IMR-90 (cell line): ENCODE results near the gene PATJ. TPM values are rescaled to one million over a fixed set of nuclear protein-coding genes. Genes with fewer than 3 reads are reported as not detected.

Source experiments
- ATAC-seq: fragments of 200-7000 bp; cut with Tn5 transposase; 2 replicates; pipeline ENCODE4 v1.9.1; 2020; ENCODE audit warnings: low read depth, mild to moderate bottlenecking, moderate library complexity
- BruUV-seq: library from RNA; stranded (reverse); fragments of 400-500 nt; replicated peaks from 2 replicates; lab custom pipeline; 2021; lab: Mats Ljungman, UMichigan
- CTCF ChIA-PET: fragments of 300-600 bp; formaldehyde crosslinking; extraction: SDS; loops from one replicate; lab custom pipeline; 2021; ENCODE audit warnings: antibody characterized with exemption; lab: Yijun Ruan, JAX
- POLR2A ChIA-PET: fragments of 300-600 bp; sonication (Branson Sonifier 250); formaldehyde crosslinking; loops from one replicate; lab custom pipeline; 2022; ENCODE audit warnings: antibody characterized with exemption; ENCODE audit not compliant: unreplicated experiment; lab: Charles Lee
- DNase-seq: peaks from one replicate; pipeline ENCODE4 v3.0.0; 2013
- H2AFZ ChIP-seq: replicated peaks from 2 replicates; pipeline ENCODE3; 2013; ENCODE audit warnings: low read length, mild to moderate bottlenecking; ENCODE audit not compliant: poor library complexity
- H2AK5ac ChIP-seq: 2 replicates; pipeline ENCODE4 v1.6.1; 2013; ENCODE audit warnings: low read depth, low read length, inconsistent platforms
- H2AK9ac ChIP-seq: replicated peaks from 2 replicates; pipeline ENCODE3; 2013; ENCODE audit warnings: mild to moderate bottlenecking, low read depth, low read length, moderate library complexity; ENCODE audit not compliant: poor library complexity
- H2BK120ac ChIP-seq: 2 replicates; pipeline ENCODE4 v1.6.1; 2013; ENCODE audit warnings: low read depth, low read length, inconsistent platforms
- H2BK15ac ChIP-seq: 3 replicates; pipeline ENCODE4 v1.6.1; 2013; ENCODE audit warnings: low read depth, low read length, inconsistent platforms
- H2BK20ac ChIP-seq: 2 replicates; pipeline ENCODE4 v1.6.1; 2013; ENCODE audit warnings: low read depth, mild to moderate bottlenecking, inconsistent platforms, low read length, moderate library complexity
- H2BK5ac ChIP-seq: 2 replicates; pipeline ENCODE4 v1.6.1; 2013; ENCODE audit warnings: mild to moderate bottlenecking, low read depth, low read length, inconsistent platforms; ENCODE audit not compliant: poor library complexity, severe bottlenecking
- H3K14ac ChIP-seq: replicated peaks from 2 replicates; pipeline ENCODE4 v1.6.1; 2013; ENCODE audit warnings: low read depth, low read length, inconsistent platforms
- H3K18ac ChIP-seq: 2 replicates; pipeline ENCODE4 v1.6.1; 2013; ENCODE audit warnings: low read depth, low read length, control low read depth
- H3K23ac ChIP-seq: 2 replicates; pipeline ENCODE4 v1.6.1; 2013; ENCODE audit warnings: low read depth, low read length, inconsistent platforms
- H3K27ac ChIP-seq: 2 replicates; pipeline ENCODE4 v1.5.1; 2013; ENCODE audit warnings: mild to moderate bottlenecking, control low read depth, low read length; ENCODE audit not compliant: insufficient read depth
- H3K27me3 ChIP-seq: 2 replicates; pipeline ENCODE4 v1.6.1; 2013; ENCODE audit warnings: low read length; ENCODE audit not compliant: control insufficient read depth, insufficient read depth
- H3K36me3 ChIP-seq: 2 replicates; pipeline ENCODE4 v1.6.1; 2013; ENCODE audit warnings: low read length, mixed read lengths; ENCODE audit not compliant: control insufficient read depth, insufficient read depth
- H3K4ac ChIP-seq: 2 replicates; pipeline ENCODE4 v1.6.1; 2013; ENCODE audit warnings: low read depth, low read length, inconsistent platforms
- H3K4me1 ChIP-seq: 2 replicates; pipeline ENCODE4 v1.6.1; 2013; ENCODE audit warnings: low read length, mixed read lengths; ENCODE audit not compliant: control insufficient read depth, insufficient read depth
- H3K4me2 ChIP-seq: 2 replicates; pipeline ENCODE4 v1.6.1; 2013; ENCODE audit warnings: low read depth, mild to moderate bottlenecking, control low read depth, low read length, moderate library complexity
- H3K4me3 ChIP-seq: 2 replicates; pipeline ENCODE4 v1.5.1; 2013; ENCODE audit warnings: low read depth, mild to moderate bottlenecking, control low read depth, low read length, moderate library complexity; ENCODE audit not compliant: insufficient read depth
- H3K56ac ChIP-seq: 2 replicates; pipeline ENCODE4 v1.6.1; 2013; ENCODE audit warnings: low read length, inconsistent platforms; ENCODE audit not compliant: insufficient read depth; ENCODE audit errors: extremely low read depth
- H3K79me1 ChIP-seq, 2 experiments: 2 replicates each; pipeline ENCODE4 v1.6.1; 2013; ENCODE audit warnings: low read length in 2 of 2, inconsistent platforms in 1 of 2, low read depth in 1 of 2
- H3K9ac ChIP-seq: 2 replicates; pipeline ENCODE4 v1.6.1; 2013; ENCODE audit warnings: low read depth, low read length, control low read depth
- H3K9me1 ChIP-seq: 2 replicates; pipeline ENCODE4 v1.6.1; 2013; ENCODE audit warnings: low read length, inconsistent platforms; ENCODE audit not compliant: insufficient read depth
- H3K9me3 ChIP-seq: 2 replicates; pipeline ENCODE4 v1.6.1; 2013; ENCODE audit warnings: low read length; ENCODE audit not compliant: control insufficient read depth, insufficient read depth
- H4K20me1 ChIP-seq: 2 replicates; pipeline ENCODE4 v1.6.1; 2013; ENCODE audit warnings: low read length, inconsistent platforms; ENCODE audit not compliant: insufficient read depth
- H4K5ac ChIP-seq: 2 replicates; pipeline ENCODE4 v1.6.1; 2013; ENCODE audit warnings: mild to moderate bottlenecking, low read depth, low read length, control low read depth
- H4K8ac ChIP-seq, 2 experiments: 2 replicates each; pipeline ENCODE4 v1.6.1; 2013; ENCODE audit warnings: low read depth in 2 of 2, low read length in 2 of 2, control low read depth in 1 of 2, inconsistent platforms in 1 of 2
- H4K91ac ChIP-seq: 2 replicates; pipeline ENCODE4 v1.6.1; 2013; ENCODE audit warnings: low read depth, low read length, inconsistent platforms; ENCODE audit not compliant: insufficient read depth
- BHLHE40 ChIP-seq: fragments of 150-350 bp; IDR thresholded peaks from 2 replicates; pipeline ENCODE4 v1.6.1; 2016; ENCODE audit warnings: mild to moderate bottlenecking, low read depth, low read length
- CEBPB ChIP-seq: IDR thresholded peaks from 2 replicates; pipeline ENCODE4 v1.6.1; 2012; ENCODE audit warnings: low read depth, low read length, improper control_type of control experiment
- CHD1 ChIP-seq: IDR thresholded peaks from 2 replicates; pipeline ENCODE4 v1.6.1; 2012; ENCODE audit warnings: low read depth, low read length, improper control_type of control experiment
- NFE2L2 ChIP-seq: fragments of 150-350 bp; IDR thresholded peaks from 2 replicates; pipeline ENCODE4 v1.6.1; 2016; ENCODE audit warnings: low read depth, mild to moderate bottlenecking, low read length
- RAD21 ChIP-seq: IDR thresholded peaks from 2 replicates; pipeline ENCODE4 v1.6.1; 2012; ENCODE audit warnings: low read length, improper control_type of control experiment
- RCOR1 ChIP-seq: IDR thresholded peaks from 2 replicates; pipeline ENCODE4 v1.6.1; 2012; ENCODE audit warnings: mild to moderate bottlenecking, low read length, improper control_type of control experiment; ENCODE audit not compliant: insufficient replicate concordance
- RFX5 ChIP-seq: IDR thresholded peaks from 2 replicates; pipeline ENCODE4 v1.8.0; 2012; ENCODE audit warnings: low read depth, mild to moderate bottlenecking, low read length, moderate library complexity
- SMC3 ChIP-seq: fragments of 150-350 bp; IDR thresholded peaks from 2 replicates; pipeline ENCODE4 v1.6.1; 2016; ENCODE audit warnings: low read depth, mild to moderate bottlenecking, antibody characterized with exemption, low read length, moderate library complexity
- WGBS, 2 experiments: methylation state at CpG; one replicate each; pipeline versions ENCODE4 v1.1.5 to v1.1.7; 2013; ENCODE audit warnings: missing lambda C conversion rate in 2 of 2; ENCODE audit not compliant: insufficient read length in 1 of 2; ENCODE audit errors: extremely low coverage in 2 of 2; 5-methylcytosine and 5-hydroxymethylcytosine counted together
- dilution Hi-C: fragments of 300-500 bp; cut with HindIII; formaldehyde crosslinking; loops from one replicate; pipeline ENCODE4 v1.14.3; 2018; ENCODE audit warnings: low sequenced_read_pairs; ENCODE audit not compliant: unreplicated experiment
- in situ Hi-C: fragments of 300-500 bp; cut with MboI; formaldehyde crosslinking; loops from 3 replicates; pipeline ENCODE4 v1.14.3; 2019; ENCODE audit warnings: low sequenced_read_pairs, inconsistent platforms, mixed read lengths
- intact Hi-C: fragments of 100-400 bp; cut with micrococcal nuclease; formaldehyde crosslinking; loops from 2 replicates; pipeline ENCODE4 v1.10.0; 2022
- polyA plus RNA-seq, 3 experiments: library from polyadenylated mRNA; depleted of rRNA; stranded (reverse); fragments of >200 nt; gene quantifications; 2 replicates each; pipeline ENCODE4 v1.2.3, GENCODE V29; 2012; ENCODE audit warnings: low replicate concordance in 1 of 3
- total RNA-seq: library from RNA; depleted of rRNA; stranded (reverse); fragments of >200 nt; gene quantifications from 2 replicates; pipeline ENCODE4 v1.2.3, GENCODE V29; 2012
- TF ChIP-seq, protein P1 (sequence below): fragments of 150-350 bp; IDR thresholded peaks from 2 replicates; pipeline ENCODE4 v1.6.1; 2017; ENCODE audit warnings: mild to moderate bottlenecking, antibody characterized with exemption, low read length, low read depth
- TF ChIP-seq, protein P2 (sequence below): conservative IDR thresholded peaks from 2 replicates; pipeline ENCODE4 v1.5.1; 2012; ENCODE audit warnings: mild to moderate bottlenecking, low read depth, low read length, improper control_type of control experiment

PATJ gene
- total and polyA plus RNA-seq, 2 of the 4 experiments (the other 2 are of a cell fraction), result 2.0 to 3.4 TPM

DNA sequence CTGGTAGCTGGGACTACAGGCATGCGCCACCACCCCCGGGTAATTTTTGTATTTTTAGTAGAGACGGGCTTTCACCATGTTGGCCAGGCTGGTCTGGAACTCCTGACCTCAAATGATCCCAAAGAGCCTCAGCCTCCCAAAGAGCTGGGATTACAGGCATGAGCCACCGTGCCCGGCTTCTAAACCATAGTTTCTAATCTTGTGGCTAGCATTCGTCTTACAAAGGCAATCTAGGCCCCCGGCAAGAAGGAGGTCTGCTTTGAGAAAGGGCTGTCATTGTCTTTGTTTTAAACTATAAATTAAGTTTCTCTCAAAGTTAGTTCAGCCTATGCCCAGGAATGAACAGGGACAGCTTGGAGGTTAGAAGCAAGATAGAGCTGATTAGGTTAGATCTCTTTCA lies 442.1 kb downstream of the PATJ start:
- no peak overlapping the region for H2AK5ac ChIP-seq
- H4K5ac ChIP-seq, result no peak overlapping the region
- H3K56ac ChIP-seq, result no peak overlapping the region
- no peak overlapping the region for H3K4ac ChIP-seq
- no peak overlapping the region for H3K23ac ChIP-seq
- intact Hi-C loops (no loop called here), dilution Hi-C loops (no loop called here), in situ Hi-C loops (loop anchor here (25.0 kb wide), 1 partner anchor 553 kb away; no protein-coding TSS in a partner anchor)
- ATAC-seq (no peak), DNase-seq (no peak)
- TF ChIP-seq RFX5 (no peak), RAD21 (no peak), RCOR1 (no peak), CHD1 (no peak), CEBPB (no peak), NFE2L2 (no peak), BHLHE40 (no peak), SMC3 (no peak)
- TF ChIP-seq, protein P1, sequence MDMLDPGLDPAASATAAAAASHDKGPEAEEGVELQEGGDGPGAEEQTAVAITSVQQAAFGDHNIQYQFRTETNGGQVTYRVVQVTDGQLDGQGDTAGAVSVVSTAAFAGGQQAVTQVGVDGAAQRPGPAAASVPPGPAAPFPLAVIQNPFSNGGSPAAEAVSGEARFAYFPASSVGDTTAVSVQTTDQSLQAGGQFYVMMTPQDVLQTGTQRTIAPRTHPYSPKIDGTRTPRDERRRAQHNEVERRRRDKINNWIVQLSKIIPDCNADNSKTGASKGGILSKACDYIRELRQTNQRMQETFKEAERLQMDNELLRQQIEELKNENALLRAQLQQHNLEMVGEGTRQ, result no peak
- TF ChIP-seq, protein P2, sequence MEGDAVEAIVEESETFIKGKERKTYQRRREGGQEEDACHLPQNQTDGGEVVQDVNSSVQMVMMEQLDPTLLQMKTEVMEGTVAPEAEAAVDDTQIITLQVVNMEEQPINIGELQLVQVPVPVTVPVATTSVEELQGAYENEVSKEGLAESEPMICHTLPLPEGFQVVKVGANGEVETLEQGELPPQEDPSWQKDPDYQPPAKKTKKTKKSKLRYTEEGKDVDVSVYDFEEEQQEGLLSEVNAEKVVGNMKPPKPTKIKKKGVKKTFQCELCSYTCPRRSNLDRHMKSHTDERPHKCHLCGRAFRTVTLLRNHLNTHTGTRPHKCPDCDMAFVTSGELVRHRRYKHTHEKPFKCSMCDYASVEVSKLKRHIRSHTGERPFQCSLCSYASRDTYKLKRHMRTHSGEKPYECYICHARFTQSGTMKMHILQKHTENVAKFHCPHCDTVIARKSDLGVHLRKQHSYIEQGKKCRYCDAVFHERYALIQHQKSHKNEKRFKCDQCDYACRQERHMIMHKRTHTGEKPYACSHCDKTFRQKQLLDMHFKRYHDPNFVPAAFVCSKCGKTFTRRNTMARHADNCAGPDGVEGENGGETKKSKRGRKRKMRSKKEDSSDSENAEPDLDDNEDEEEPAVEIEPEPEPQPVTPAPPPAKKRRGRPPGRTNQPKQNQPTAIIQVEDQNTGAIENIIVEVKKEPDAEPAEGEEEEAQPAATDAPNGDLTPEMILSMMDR, result no peak
- H2BK20ac ChIP-seq, result no peak overlapping the region
- ChIA-PET POLR2A (no interaction called here), CTCF (interaction anchor here (0.9 to 1.1 kb wide), 2 partner anchors 9 to 15 kb away, joined by 3 to 6 read pairs; no protein-coding TSS in a partner anchor)
- H3K4me3 ChIP-seq, result no peak overlapping the region
- H4K91ac ChIP-seq, result no peak overlapping the region
- no peak overlapping the region for H2BK120ac ChIP-seq
- H3K4me2 ChIP-seq, result no peak overlapping the region
- no peak overlapping the region for H2BK5ac ChIP-seq
- no TSS peak for BruUV-seq
- no CpG with 5 or more reads among the region's 7 CpGs for WGBS, 2 experiments
- no peaks in the 10 kb centered on the region for H3K4me1 ChIP-seq
- no peaks in the 10 kb centered on the region for H3K36me3 ChIP-seq
- no peak overlapping the region for H4K8ac ChIP-seq
- no peaks in the 10 kb centered on the region for H3K9me3 ChIP-seq
- H3K18ac ChIP-seq, result no peak overlapping the region
- no peaks in the 10 kb centered on the region for H4K20me1 ChIP-seq
- no peak overlapping the region for H3K14ac ChIP-seq
- no peak overlapping the region for H3K27ac ChIP-seq
- no peak overlapping the region for H2BK15ac ChIP-seq
- H3K9ac ChIP-seq, result no peak overlapping the region
- no peak overlapping the region for H2AK9ac ChIP-seq
- no peaks in the 10 kb centered on the region; the same call in 1 of the 2 replicates for H3K27me3 ChIP-seq
- no peaks in the 10 kb centered on the region for H3K9me1 ChIP-seq
- no peak overlapping the region for H2AFZ ChIP-seq
- no peaks in the 10 kb centered on the region for H3K79me1 ChIP-seq
